Breast epithelium (tissue), 3 donors: Measurements from ENCODE around the gene MORN1.

Experiments
- CTCF ChIP-seq, 3 donors: fragments of 450-650 bp; IDR thresholded peaks; one replicate each; pipeline ENCODE4 v1.5.1; 2016 to 2017; ENCODE audit warnings: antibody characterized with exemption in 3 of 3, mild to moderate bottlenecking in 3 of 3, moderate library complexity in 3 of 3
- POLR2AphosphoS5 ChIP-seq, 3 donors: sonication (generic); formaldehyde crosslinking; IDR thresholded peaks; one replicate each; pipeline ENCODE4 v1.6.1; 2017; ENCODE audit warnings: antibody characterized with exemption in 3 of 3

- TF ChIP-seq CTCF (IDR thresholded peaks at IDR 0.05) (no peak), POLR2AphosphoS5 (IDR thresholded peaks at IDR 0.05) (no peak)
These were observed 101.2 kb downstream of the MORN1 start for GRCh38 chr1:2290171-2290578.
